Activated T-helper 17 cell treated with anti-CD3 and anti-CD28 coated beads, Interleukin-2, amount 50 U/mL, for 72 hours (primary cell): ENCODE data around the gene HBG2. TPM values are rescaled to one million over a fixed set of nuclear protein-coding genes. Genes with fewer than 3 reads are reported as not detected.
A peak's percentile ranks its signal among the peaks of the same experiment; 100 is the strongest.

Experiments used
- ATAC-seq: fragments of 150-1000 bp; cut with Tn5 transposase; replicated peaks from 2 replicates; pipeline ENCODE4 v1.10.0; 2021; ENCODE audit warnings: mild to moderate bottlenecking, moderate library complexity
- H3K27ac Mint-ChIP-seq: one replicate; pipeline ENCODE4 v1.8.0; 2022; ENCODE audit warnings: mixed read lengths
- H3K27me3 Mint-ChIP-seq: one replicate; pipeline ENCODE4 v1.8.0; 2022; ENCODE audit warnings: mixed read lengths
- H3K36me3 Mint-ChIP-seq: one replicate; pipeline ENCODE4 v1.8.0; 2022; ENCODE audit warnings: low read depth, mild to moderate bottlenecking, mixed read lengths
- H3K4me1 Mint-ChIP-seq: one replicate; pipeline ENCODE4 v1.8.0; 2022; ENCODE audit warnings: mixed read lengths
- H3K4me3 Mint-ChIP-seq: one replicate; pipeline ENCODE4 v1.8.0; 2022; ENCODE audit warnings: mild to moderate bottlenecking, mixed read lengths
- H3K9me3 Mint-ChIP-seq: one replicate; pipeline ENCODE4 v1.8.0; 2022; ENCODE audit warnings: mixed read lengths
- total RNA-seq, 2 donors: library from RNA; stranded (reverse); gene quantifications; one replicate each; pipeline ENCODE4 v1.2.3, GENCODE V29; 2022

HBG2 gene
- total RNA-seq, 2 donors from 2014 or later, result not detected

GRCh38 chr11:5286901-5287300, 32.3 kb upstream of the HBG2 start:
- no peaks in the 10 kb centered on the region for H3K9me3 Mint-ChIP-seq
- no peaks in the 10 kb centered on the region for H3K4me1 Mint-ChIP-seq
- H3K27ac Mint-ChIP-seq, result no peak overlapping the region
- H3K4me3 Mint-ChIP-seq, result no peak overlapping the region
- H3K27me3 Mint-ChIP-seq, result peaks cover 6% of the 10 kb centered on the region
- no peaks in the 10 kb centered on the region for H3K36me3 Mint-ChIP-seq
- no peak for ATAC-seq

- Mint-ChIP-seq H3K4me3 (no peak overlapping the region), H3K36me3 (no peaks in the 10 kb centered on the region), H3K27ac (no peak overlapping the region), H3K27me3 (peaks cover 6% of the 10 kb centered on the region), H3K9me3 (no peaks in the 10 kb centered on the region), H3K4me1 (no peaks in the 10 kb centered on the region)
- ATAC-seq, result no peak
Observed at GRCh38 chr11:5286351-5286750, 31.8 kb upstream of the HBG2 start.

GRCh38 chr11:5285703-5286340, 31.2 kb upstream of the HBG2 start:
- Mint-ChIP-seq H3K4me3 (no peak overlapping the region), H3K27ac (no peak overlapping the region), H3K9me3 (no peaks in the 10 kb centered on the region), H3K4me1 (no peaks in the 10 kb centered on the region), H3K36me3 (no peaks in the 10 kb centered on the region), H3K27me3 (peaks cover 6% of the 10 kb centered on the region)
- ATAC-seq, result no peak

- no peak overlapping the region for H3K27ac Mint-ChIP-seq
- H3K27me3 Mint-ChIP-seq, result peaks cover 6% of the 10 kb centered on the region
- no peaks in the 10 kb centered on the region for H3K4me1 Mint-ChIP-seq
- H3K36me3 Mint-ChIP-seq, result no peaks in the 10 kb centered on the region
- H3K9me3 Mint-ChIP-seq, result no peaks in the 10 kb centered on the region
- no peak for ATAC-seq
- no peak overlapping the region for H3K4me3 Mint-ChIP-seq
Observed at GRCh38 chr11:5284637-5285036, 30.1 kb upstream of the HBG2 start.

- Mint-ChIP-seq H3K4me3 (no peak overlapping the region), H3K36me3 (no peaks in the 10 kb centered on the region), H3K27me3 (peaks cover 6% of the 10 kb centered on the region)
Observed at GRCh38 chr11:5283882-5284281, 29.3 kb upstream of the HBG2 start.

DNA sequence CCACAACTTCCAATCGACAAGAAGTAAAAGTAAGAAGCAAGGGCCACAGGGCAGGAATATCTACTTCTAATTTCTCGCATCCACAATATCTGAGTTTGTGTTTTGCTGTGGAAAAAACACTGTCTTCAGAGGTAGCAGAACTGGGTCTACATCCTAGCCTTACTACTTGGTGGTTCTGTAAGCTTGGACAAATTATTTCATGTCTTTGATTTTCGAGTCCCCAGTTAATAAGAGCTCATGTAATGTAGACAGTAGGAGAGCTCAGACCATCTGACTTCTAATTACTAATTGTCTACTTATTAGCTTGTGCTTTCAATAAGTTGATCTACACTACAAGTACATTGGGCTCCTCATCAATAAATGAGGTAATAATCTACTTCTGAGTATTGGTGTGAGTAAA, 28.5 kb upstream of the HBG2 start:
- no peak overlapping the region for H3K4me3 Mint-ChIP-seq
- no peaks in the 10 kb centered on the region for H3K4me1 Mint-ChIP-seq
- H3K27me3 Mint-ChIP-seq, result peaks cover 6% of the 10 kb centered on the region
- no peak for ATAC-seq
- no peaks in the 10 kb centered on the region for H3K36me3 Mint-ChIP-seq
- no peak overlapping the region for H3K27ac Mint-ChIP-seq
- no peaks in the 10 kb centered on the region for H3K9me3 Mint-ChIP-seq

More at GRCh38 chr11:5283882-5284281, 29.3 kb upstream of the HBG2 start:
- Mint-ChIP-seq H3K4me1 (no peaks in the 10 kb centered on the region), H3K9me3 (no peaks in the 10 kb centered on the region), H3K27ac (no peak overlapping the region)
- no peak for ATAC-seq

DNA sequence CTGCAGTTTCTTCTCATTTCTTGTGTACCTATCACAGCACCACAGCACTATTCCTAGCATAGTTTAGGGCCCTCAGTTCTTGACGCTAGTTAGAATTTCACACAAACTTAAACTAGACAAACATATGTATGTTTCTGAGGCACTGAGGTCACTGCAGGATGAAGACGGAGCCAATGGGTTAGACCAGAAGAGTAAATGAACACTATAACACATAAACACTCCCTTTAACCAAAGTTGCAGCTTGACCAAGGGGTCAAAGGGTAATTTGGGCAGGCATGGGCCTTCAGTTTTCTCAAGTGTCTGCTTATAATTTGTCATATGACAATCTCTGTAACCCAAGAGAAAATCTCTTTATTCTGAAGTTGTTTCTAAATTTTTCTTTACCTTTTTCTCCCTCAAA, 28.0 kb upstream of the HBG2 start:
- H3K9me3 Mint-ChIP-seq, result no peaks in the 10 kb centered on the region
- no peaks in the 10 kb centered on the region for H3K36me3 Mint-ChIP-seq
- no peak for ATAC-seq
- H3K4me3 Mint-ChIP-seq, result no peak overlapping the region
- peaks cover 6% of the 10 kb centered on the region for H3K27me3 Mint-ChIP-seq
- H3K4me1 Mint-ChIP-seq, result no peaks in the 10 kb centered on the region
- no peak overlapping the region for H3K27ac Mint-ChIP-seq

DNA sequence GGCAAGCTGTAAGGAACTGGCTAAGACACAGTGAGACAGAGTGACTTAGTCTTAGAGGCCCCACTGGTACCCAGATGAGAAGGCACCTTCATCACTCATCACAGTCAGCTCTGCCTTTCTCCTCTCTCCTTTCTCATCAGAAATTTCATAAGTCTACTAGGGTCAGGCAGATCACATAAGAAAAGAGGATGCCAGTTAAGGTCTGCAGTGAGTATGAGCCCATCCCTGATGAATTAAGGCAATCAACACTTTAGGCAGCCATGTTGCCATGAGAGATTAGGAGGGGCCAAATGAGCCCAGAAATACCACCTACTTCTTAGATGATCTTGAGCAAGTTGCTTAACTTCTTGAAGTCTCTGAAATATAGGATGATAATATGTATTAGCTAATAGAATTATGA, 27.0 kb upstream of the HBG2 start:
- Mint-ChIP-seq H3K9me3 (no peaks in the 10 kb centered on the region), H3K36me3 (no peaks in the 10 kb centered on the region), H3K27ac (no peak overlapping the region), H3K4me3 (no peak overlapping the region), H3K4me1 (no peaks in the 10 kb centered on the region), H3K27me3 (peaks cover 6% of the 10 kb centered on the region)
- ATAC-seq, result no peak

GRCh38 chr11:5280582-5281102, 26.1 kb upstream of the HBG2 start:
- no peaks in the 10 kb centered on the region for H3K36me3 Mint-ChIP-seq
- peak overlapping the region; percentile 55 for H3K27ac Mint-ChIP-seq
- H3K4me3 Mint-ChIP-seq, result no peak overlapping the region
- H3K4me1 Mint-ChIP-seq, result no peaks in the 10 kb centered on the region
- H3K9me3 Mint-ChIP-seq, result no peaks in the 10 kb centered on the region
- peak; percentile 87 for ATAC-seq
- peaks cover 6% of the 10 kb centered on the region for H3K27me3 Mint-ChIP-seq

DNA sequence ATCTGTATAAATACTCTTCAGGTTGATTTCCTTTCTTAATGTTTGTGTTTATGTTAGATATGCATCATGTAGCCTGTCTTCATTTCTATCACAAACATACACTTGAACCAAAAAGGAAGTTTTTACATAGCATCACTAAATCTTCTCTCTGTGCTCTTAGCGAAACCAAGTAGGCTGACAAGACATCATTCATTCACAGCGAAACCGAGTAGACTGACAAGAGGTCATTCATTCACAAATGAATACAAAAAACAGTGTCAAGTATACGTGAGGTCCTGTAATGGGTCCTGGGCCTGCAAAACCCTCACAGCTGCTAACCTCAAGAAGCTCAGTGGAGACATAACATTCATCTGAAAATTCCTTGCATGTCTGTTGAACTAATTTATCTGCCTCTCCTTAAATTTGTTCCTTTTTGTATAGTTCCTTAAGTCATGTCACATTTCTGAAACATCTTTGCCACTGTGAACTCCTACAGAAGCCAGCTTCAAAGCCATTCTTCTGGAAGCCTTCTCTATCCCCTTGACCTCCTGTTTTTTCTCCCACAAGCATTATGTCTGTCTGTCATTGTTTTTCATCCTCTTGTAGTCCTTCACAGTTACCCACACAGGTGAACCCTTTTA, 25.0 kb upstream of the HBG2 start:
- Mint-ChIP-seq H3K4me1 (no peaks in the 10 kb centered on the region), H3K36me3 (no peaks in the 10 kb centered on the region), H3K9me3 (no peaks in the 10 kb centered on the region), H3K27me3 (no peaks in the 10 kb centered on the region), H3K4me3 (no peak overlapping the region), H3K27ac (no peak overlapping the region)
- no peak for ATAC-seq

GRCh38 chr11:5277807-5278382, 23.3 kb upstream of the HBG2 start:
- Mint-ChIP-seq H3K27me3 (no peaks in the 10 kb centered on the region), H3K4me1 (no peaks in the 10 kb centered on the region), H3K36me3 (no peaks in the 10 kb centered on the region), H3K27ac (no peak overlapping the region), H3K9me3 (no peaks in the 10 kb centered on the region), H3K4me3 (no peak overlapping the region)
- no peak for ATAC-seq

DNA sequence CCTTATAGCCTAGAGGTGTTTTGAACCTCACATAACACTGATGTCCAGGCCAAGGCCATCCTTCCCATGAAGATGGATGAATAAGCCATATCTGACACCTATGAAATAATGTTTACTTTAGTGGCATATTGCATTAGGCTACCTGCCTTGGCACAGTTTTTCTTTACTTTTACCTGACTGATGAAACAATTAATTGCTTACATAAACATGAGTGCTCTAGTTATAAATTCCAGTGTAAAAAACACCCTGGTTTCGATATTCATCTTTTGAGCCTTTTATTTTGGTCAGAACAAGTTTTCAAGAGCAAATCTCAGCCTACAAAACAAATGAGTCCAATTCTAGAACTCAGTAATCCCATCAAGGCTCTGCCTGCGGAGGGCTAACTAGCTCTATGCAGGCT, 22.1 kb upstream of the HBG2 start:
- Mint-ChIP-seq H3K27ac (no peak overlapping the region), H3K27me3 (no peaks in the 10 kb centered on the region), H3K4me1 (no peaks in the 10 kb centered on the region), H3K9me3 (no peaks in the 10 kb centered on the region), H3K36me3 (no peaks in the 10 kb centered on the region), H3K4me3 (no peak overlapping the region)
- no peak for ATAC-seq

DNA sequence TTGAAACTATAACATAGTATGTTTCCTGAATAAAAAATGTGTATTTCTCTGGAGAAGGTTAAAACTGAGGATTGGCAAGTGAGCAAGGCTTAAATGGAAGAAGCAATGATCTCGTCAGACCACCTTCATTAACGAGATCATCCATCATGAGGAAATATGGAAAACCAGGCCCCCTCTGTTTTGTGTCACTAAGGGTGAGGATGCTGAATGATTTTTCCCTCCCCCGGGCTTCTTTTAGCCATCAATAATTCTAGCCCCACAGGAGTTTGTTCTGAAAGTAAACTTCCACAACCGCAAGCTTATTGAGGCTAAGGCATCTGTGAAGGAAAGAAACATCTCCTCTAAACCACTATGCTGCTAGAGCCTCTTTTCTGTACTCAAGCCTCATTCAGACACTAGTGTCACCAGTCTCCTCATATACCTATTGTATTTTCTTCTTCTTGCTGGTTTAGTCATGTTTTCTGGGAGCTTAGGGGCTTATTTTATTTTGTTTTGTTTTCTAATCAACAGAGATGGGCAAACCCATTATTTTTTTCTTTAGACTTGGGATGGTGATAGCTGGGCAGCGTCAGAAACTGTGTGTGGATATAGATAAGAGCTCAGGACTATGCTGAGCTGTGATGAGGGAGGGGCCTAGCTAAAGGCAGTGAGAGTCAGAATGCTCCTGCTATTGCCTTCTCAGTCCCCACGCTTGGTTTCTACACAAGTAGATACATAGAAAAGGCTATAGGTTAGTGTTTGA, 21.0 kb upstream of the HBG2 start:
- Mint-ChIP-seq H3K4me1 (no peaks in the 10 kb centered on the region), H3K4me3 (no peak overlapping the region)
- ATAC-seq, result no peak

DNA sequence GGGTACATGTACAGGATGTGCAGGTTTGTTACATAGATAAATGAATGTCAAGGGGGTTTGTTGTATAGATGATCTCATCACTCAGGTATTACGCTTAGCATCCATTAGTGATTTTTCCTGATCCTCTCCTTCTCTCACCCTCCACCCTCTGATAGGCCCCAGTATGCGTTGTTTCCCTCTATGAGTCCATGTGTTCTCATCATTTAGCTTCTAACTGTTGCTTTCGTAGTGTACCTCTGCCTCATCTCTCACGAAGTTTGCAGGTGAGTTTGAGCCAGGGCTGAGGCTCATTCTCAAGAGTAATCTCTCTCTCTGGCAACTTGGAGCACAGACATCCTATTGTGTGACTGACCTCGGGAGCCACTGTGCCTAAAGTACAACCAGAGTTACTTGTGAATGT, 19.8 kb upstream of the HBG2 start:
- H3K27ac Mint-ChIP-seq, result no peak overlapping the region
- no peaks in the 10 kb centered on the region for H3K9me3 Mint-ChIP-seq
- H3K4me1 Mint-ChIP-seq, result no peaks in the 10 kb centered on the region
- no peak overlapping the region for H3K4me3 Mint-ChIP-seq
- ATAC-seq, result no peak
- peaks cover 3% of the 10 kb centered on the region for H3K27me3 Mint-ChIP-seq
- no peaks in the 10 kb centered on the region for H3K36me3 Mint-ChIP-seq

More for the DNA sequence above, 21.0 kb upstream of the HBG2 start:
- Mint-ChIP-seq H3K27me3 (no peaks in the 10 kb centered on the region), H3K9me3 (no peaks in the 10 kb centered on the region), H3K36me3 (no peaks in the 10 kb centered on the region), H3K27ac (no peak overlapping the region)
